VCaP (cell line): ENCODE measurements around the gene ZC3HAV1.

Experiments used
- H3K27ac ChIP-seq: fragments of 450-650 bp; 2 replicates; pipeline ENCODE4 v1.5.1; 2017
- TF ChIP-seq, protein P1 (sequence below): fragments of 450-650 bp; conservative IDR thresholded peaks from 2 replicates; pipeline ENCODE4 v1.5.1; 2017; ENCODE audit warnings: mild to moderate bottlenecking, moderate library complexity

The ZC3HAV1 gene

DNA sequence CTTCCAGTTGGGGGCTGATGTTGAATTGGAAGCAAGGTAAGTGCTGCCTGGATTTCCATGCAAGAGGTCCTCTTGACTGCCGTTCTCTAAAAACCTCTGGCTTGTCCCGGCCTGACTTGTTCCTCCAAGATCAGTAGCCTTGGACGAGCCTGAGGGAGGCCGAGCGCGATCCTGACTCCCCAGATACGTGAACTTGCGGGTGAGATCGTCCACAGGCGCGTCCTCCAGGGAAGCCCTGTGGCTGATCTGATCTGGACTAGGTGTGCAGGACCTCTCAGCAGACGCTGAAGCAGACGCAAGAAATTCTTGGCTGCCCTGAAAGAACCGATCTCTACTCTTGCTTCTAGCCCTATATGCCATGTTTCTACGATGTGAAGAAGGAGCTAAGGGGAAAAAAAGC lies 29.7 kb downstream of the ZC3HAV1 start:
- TF ChIP-seq, protein P1, sequence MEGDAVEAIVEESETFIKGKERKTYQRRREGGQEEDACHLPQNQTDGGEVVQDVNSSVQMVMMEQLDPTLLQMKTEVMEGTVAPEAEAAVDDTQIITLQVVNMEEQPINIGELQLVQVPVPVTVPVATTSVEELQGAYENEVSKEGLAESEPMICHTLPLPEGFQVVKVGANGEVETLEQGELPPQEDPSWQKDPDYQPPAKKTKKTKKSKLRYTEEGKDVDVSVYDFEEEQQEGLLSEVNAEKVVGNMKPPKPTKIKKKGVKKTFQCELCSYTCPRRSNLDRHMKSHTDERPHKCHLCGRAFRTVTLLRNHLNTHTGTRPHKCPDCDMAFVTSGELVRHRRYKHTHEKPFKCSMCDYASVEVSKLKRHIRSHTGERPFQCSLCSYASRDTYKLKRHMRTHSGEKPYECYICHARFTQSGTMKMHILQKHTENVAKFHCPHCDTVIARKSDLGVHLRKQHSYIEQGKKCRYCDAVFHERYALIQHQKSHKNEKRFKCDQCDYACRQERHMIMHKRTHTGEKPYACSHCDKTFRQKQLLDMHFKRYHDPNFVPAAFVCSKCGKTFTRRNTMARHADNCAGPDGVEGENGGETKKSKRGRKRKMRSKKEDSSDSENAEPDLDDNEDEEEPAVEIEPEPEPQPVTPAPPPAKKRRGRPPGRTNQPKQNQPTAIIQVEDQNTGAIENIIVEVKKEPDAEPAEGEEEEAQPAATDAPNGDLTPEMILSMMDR, result no peak
- H3K27ac ChIP-seq, result no peak overlapping the region

DNA sequence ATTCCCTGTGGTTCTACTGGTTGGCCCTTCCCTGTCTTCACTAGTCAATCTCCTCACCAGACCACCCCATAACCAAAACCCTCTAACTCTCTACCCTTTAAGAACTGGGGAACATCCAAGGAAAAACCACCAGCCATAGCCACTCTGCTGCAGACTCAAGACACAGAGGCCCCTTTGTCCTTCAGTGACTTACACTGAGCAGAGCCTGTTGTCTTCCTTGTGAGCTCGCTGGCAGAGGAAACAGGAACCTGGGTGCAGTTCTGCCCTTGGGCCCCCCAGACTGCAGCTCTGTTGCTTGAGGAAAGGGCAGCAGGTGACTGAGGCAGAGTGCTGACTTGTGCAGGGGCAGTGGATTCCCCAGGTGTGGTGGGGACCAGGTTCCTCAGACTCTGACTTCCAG lies 30.6 kb downstream of the ZC3HAV1 start:
- TF ChIP-seq, protein P1, result no peak
- no peak overlapping the region for H3K27ac ChIP-seq

DNA sequence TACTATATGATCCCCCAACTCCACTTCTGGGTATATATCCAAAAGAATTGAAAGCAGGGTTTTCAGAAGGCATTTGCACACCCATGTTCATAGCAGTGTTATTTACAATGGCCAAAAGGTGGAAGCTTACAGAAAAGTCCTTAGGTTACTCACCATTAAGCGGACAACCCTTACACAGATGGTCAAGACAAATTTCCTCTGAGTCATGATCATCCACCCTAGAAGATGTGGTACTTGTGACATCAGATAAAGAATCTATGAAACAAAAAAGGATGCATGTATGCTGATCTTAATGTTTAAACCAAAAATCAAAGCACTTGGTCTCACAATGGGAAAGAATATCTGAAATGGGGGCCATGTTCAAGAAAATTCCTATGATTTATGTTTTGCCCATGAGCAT lies 31.1 kb downstream of the ZC3HAV1 start:
- TF ChIP-seq, protein P1, result no peak

DNA sequence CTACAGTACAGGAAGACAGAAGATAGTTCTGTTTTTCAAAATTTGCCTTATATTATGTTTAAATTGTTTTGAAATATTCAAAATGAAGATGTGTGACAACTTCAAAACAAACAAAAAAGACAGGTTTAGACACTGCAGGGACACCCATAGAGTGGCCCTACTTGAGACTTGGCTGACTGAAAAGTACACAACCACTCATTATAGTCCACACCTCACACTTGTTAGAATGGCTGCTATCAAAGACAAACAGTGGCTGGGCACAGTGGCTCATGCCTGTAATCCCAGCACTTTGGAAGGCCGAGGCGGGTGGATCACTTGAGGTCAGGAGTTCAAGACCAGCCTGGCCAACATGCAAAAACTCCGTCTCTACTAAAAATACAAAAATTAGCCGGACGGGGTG lies 31.8 kb downstream of the ZC3HAV1 start:
- peak overlapping the region; percentile 63; the same call in 1 of the 2 replicates for H3K27ac ChIP-seq

More for the DNA sequence above, 31.1 kb downstream of the ZC3HAV1 start:
- H3K27ac ChIP-seq, result no peak overlapping the region; the same call in 1 of the 2 replicates

DNA sequence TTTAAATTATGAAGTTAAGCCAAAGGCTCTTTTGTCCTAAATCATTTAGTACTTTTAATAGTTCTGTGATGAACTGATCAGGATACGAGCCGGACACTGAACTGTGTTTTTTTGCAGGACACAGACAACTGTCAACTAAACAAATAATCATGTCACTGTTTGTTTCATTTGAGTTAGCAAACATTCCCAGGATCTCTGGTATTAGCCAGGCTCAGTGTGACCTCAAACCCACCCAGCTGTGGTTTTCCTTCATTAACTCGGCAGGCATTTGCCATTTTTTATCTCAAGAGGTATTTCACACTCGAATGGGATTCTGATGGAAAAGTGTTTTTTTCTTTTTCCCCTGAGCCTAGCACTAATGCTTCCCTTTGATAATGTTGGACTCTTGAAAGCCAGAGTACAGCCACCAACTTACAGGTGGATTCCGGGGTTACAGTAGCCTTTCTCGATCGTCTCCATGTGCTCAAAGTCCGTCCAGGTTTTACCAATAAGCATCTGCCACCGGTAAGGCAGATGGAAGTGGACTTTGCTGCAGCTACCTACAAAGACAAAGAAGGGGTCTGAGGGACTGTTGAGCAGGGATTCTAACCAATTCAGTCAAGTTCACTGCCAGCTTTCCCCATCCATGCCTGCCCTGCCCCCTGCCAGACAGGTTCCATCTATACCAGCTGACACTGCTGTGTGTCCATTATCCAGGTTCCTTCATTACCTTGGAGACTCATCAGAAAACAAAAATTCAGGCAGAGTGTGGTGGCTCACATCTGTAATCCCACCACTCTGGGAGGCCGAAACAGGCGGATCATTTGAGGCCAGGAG lies 33.4 kb downstream of the ZC3HAV1 start:
- TF ChIP-seq, protein P1, result no peak
- H3K27ac ChIP-seq, result peak overlapping the region; percentile 63

DNA sequence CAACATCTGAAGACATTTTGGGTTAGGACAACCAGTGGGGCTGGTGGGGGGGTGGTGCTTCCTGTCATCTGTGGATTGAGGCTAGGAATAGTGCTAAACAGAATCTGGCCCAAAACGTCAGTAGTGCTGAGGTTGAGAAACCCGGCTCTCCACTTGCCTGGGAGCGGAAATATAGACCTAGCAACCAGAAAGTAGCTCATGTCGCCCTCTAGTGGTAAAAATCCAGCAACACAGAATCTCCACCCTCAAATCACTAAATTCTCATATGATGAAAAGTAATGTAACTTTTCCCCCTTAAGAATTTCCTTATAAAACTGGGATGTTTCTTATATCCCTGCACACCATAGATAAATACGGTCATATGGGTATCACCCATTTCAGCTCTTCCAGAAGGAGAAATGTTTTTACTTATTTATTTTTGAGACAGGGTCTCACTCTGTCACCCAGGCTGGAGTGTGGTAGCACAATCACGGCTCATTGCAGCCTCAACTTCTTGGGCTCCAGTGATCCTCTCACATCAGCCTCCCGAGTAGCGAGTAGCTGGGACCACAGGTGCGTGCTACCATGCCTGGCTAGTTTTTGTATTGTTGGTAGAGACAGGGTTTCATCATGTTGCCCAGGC lies 34.4 kb downstream of the ZC3HAV1 start:
- H3K27ac ChIP-seq, result peak overlapping the region; percentile 63
- TF ChIP-seq, protein P1, result peak; percentile 92

DNA sequence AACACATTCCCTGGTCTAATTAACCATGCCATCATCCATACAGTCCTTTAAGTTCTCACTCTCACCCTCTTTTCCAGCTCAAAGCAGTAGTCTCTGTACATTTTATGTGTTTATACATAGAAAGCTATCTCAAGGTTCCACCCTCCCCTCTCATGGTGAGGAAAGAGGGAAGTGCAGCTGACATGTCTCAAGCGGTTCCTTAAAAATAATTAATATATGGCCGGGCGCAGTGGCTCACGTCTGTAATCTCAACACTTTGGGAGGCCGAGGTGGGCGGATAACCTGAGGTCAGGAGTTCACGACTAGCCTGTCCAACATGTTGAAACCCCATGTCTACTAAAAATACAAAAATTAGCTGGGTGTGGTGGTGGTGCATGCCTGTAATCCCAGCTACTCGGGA lies 36.7 kb downstream of the ZC3HAV1 start:
- TF ChIP-seq, protein P1, result no peak
- no peak overlapping the region for H3K27ac ChIP-seq

DNA sequence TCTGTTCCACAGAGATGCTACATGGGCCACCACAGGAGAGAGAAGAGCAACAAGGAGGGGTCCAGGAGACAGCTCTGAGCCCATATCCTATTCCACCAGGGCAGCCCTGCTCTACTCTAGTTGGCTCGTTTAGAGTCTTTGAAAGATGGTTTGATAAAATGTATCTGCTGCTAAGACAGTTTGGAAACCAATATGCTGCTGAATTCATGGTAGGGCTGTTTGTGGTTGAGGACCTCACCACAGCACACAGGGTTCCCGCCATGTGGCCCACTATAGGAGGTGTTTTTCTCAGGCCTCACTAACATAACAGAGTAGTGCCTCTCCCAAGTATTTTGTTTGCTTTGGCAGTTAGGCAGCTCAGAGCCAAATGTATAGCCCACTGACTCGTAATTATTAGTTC lies 37.8 kb downstream of the ZC3HAV1 start:
- no peak overlapping the region for H3K27ac ChIP-seq
- TF ChIP-seq, protein P1, result no peak
